ENCODE measurements around the gene DCAF8L2.
"Not testable (repeated sequence)": the region's sequence is repeated elsewhere in the genome, so short reads cannot be mapped to it uniquely, and the experiment has no call there.

DCAF8L2 gene

GRCh38 chrX:27671234-27671633 is 81.1 kb downstream of the DCAF8L2 start:
- Histone ChIP-seq H3K36me3 (ENCODE audit: insufficient read depth, low read length) (no peaks in the 10 kb centered on the region), H3K79me2 (ENCODE audit: control insufficient read depth, insufficient read depth, low read length, unreplicated experiment) (no peaks in the 10 kb centered on the region), H3K4me3 (ENCODE audit: low read depth, low read length) (no peak overlapping the region), H3K27ac (ENCODE audit: low read depth, low read length) (no peak overlapping the region), H3K4me1 (ENCODE audit: control insufficient read depth, insufficient read depth, low read length, unreplicated experiment) (no peaks in the 10 kb centered on the region), H2AFZ (ENCODE audit: low read length, unreplicated experiment) (no peak overlapping the region), H3K27me3 (ENCODE audit: insufficient read depth, low read length) (no peaks in the 10 kb centered on the region)

- Histone ChIP-seq H3K4me3 (ENCODE audit: low read depth, low read length) (no peak overlapping the region), H3K4me1 (ENCODE audit: control insufficient read depth, insufficient read depth, low read length, unreplicated experiment) (no peaks in the 10 kb centered on the region), H2AFZ (ENCODE audit: low read length, unreplicated experiment) (no peak overlapping the region), H3K79me2 (ENCODE audit: control insufficient read depth, insufficient read depth, low read length, unreplicated experiment) (no peaks in the 10 kb centered on the region), H3K27ac (ENCODE audit: low read depth, low read length) (no peak overlapping the region), H3K36me3 (ENCODE audit: insufficient read depth, low read length) (no peaks in the 10 kb centered on the region), H3K27me3 (ENCODE audit: insufficient read depth, low read length) (no peaks in the 10 kb centered on the region)
Observed at GRCh38 chrX:27674491-27674890, 84.3 kb downstream of the DCAF8L2 start.

DNA sequence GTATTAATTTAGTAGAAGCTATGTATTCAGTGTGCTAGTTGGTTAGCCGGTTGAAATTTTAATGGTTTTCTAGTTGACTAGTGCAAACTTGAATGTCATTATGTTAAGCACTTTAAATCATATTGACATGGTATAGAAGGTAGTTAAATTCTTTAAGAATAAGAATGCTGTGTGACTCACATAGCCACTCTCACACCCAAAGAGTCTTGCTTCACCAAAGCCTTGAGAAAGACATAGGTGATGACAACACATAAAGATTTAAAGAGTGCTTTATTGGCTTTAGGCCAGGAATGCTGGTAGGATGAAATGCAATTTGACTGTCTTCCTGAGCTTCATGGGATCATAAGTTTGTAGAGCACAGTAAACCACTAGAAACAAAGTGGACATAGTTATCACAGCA is 85.3 kb downstream of the DCAF8L2 start:
- H3K4me1 ChIP-seq (ENCODE audit: control insufficient read depth, insufficient read depth, low read length, unreplicated experiment) = no peaks in the 10 kb centered on the region
- no peak overlapping the region for H2AFZ ChIP-seq (ENCODE audit: low read length, unreplicated experiment)
- no peaks in the 10 kb centered on the region for H3K79me2 ChIP-seq (ENCODE audit: control insufficient read depth, insufficient read depth, low read length, unreplicated experiment)
- no peaks in the 10 kb centered on the region for H3K27me3 ChIP-seq (ENCODE audit: insufficient read depth, low read length)
- H3K36me3 ChIP-seq (ENCODE audit: insufficient read depth, low read length) = no peaks in the 10 kb centered on the region
- H3K4me3 ChIP-seq (ENCODE audit: low read depth, low read length) = no peak overlapping the region
- no peak overlapping the region for H3K27ac ChIP-seq (ENCODE audit: low read depth, low read length)

DNA sequence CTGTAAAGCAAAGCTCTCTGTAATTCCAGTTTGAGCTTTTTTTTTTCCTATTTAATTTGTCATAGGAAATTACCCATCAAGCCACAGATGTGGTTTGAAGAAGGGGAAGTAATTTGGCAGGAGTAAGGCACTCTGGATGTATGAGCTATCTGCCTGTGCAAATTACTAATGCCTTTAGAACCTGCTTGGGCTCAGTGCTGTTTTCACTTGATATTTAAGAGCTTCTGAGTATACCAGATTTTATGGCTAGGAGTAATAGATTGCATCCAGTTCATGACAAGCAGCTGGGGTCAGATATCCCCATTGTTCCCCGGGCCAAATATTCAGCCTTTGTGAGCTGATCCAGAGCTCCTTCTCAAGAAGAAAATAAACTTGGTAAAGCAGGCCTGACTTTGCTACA is 89.1 kb downstream of the DCAF8L2 start:
- Histone ChIP-seq H2AFZ (ENCODE audit: low read length, unreplicated experiment) (no peak overlapping the region), H3K27ac (ENCODE audit: low read depth, low read length) (no peak overlapping the region), H3K36me3 (ENCODE audit: insufficient read depth, low read length) (no peaks in the 10 kb centered on the region), H3K4me3 (ENCODE audit: low read depth, low read length) (no peak overlapping the region), H3K27me3 (ENCODE audit: insufficient read depth, low read length) (no peaks in the 10 kb centered on the region), H3K79me2 (ENCODE audit: control insufficient read depth, insufficient read depth, low read length, unreplicated experiment) (no peaks in the 10 kb centered on the region), H3K4me1 (ENCODE audit: control insufficient read depth, insufficient read depth, low read length, unreplicated experiment) (no peaks in the 10 kb centered on the region)

- Histone ChIP-seq H3K36me3 (ENCODE audit: insufficient read depth, low read length) (no peaks in the 10 kb centered on the region), H3K4me3 (ENCODE audit: low read depth, low read length) (no peak overlapping the region), H3K27ac (ENCODE audit: low read depth, low read length) (no peak overlapping the region), H2AFZ (ENCODE audit: low read length, unreplicated experiment) (no peak overlapping the region), H3K79me2 (ENCODE audit: control insufficient read depth, insufficient read depth, low read length, unreplicated experiment) (no peaks in the 10 kb centered on the region), H3K4me1 (ENCODE audit: control insufficient read depth, insufficient read depth, low read length, unreplicated experiment) (no peaks in the 10 kb centered on the region), H3K27me3 (ENCODE audit: insufficient read depth, low read length) (no peaks in the 10 kb centered on the region)
Observed at GRCh38 chrX:27680726-27681125, 90.6 kb downstream of the DCAF8L2 start.

DNA sequence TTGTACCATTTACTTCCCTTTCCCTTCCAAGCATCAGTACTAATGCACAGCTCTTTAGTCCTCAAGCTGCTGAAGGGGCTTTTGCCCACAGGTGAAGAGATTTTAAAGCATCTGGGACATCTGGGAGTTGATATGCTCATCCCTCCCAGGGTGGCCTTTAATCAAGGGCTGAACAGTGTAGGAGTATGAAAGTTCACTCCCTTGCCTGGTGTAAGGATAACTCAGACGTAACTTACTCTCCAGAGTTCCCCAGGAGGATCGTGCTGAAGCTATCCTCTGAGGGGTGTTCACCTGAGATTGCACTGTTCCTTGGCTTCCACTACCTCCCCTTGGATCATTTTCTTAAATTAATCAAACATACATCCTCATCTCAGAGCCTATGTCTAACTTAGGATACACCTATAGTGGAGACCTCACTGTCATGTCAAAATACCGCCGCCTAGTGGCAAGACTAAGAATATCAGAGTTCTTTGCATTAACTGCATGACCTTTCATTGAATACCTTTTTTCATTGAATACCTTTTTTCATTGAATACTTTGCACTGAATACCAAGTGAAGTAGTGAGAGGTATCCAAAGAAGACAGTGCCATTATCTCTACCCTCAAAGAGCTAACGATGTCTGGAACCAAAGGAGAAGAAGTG is 93.5 kb downstream of the DCAF8L2 start:
- not testable (repeated sequence) for H3K4me1 ChIP-seq (ENCODE audit: control insufficient read depth, insufficient read depth, low read length, unreplicated experiment); H3K36me3 ChIP-seq (ENCODE audit: insufficient read depth, low read length); H3K27ac ChIP-seq (ENCODE audit: low read depth, low read length); H3K27me3 ChIP-seq (ENCODE audit: insufficient read depth, low read length); H3K4me3 ChIP-seq (ENCODE audit: low read depth, low read length); H2AFZ ChIP-seq (ENCODE audit: low read length, unreplicated experiment); H3K79me2 ChIP-seq (ENCODE audit: control insufficient read depth, insufficient read depth, low read length, unreplicated experiment)

DNA sequence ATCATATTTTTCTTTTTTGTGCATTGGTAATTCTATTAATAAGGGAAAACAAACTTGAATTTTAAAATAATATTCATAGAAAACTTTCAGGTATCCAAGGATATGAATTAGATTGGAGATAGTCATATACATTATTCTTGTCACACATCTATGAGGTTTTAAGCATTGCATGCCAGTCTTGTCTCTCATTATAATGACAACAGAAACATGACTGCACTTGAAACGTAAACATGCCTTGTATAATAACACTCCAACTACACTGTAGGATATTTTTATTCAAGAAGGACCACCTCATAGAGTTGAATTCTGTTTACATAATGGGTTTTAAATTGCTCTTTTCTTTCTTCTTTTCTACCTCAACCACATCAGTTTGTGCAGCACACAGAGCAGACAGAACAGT is 104.5 kb downstream of the DCAF8L2 start:
- H3K36me3 ChIP-seq (ENCODE audit: insufficient read depth, low read length) = no peaks in the 10 kb centered on the region
- H3K4me3 ChIP-seq (ENCODE audit: low read depth, low read length) = no peak overlapping the region
- no peaks in the 10 kb centered on the region for H3K27me3 ChIP-seq (ENCODE audit: insufficient read depth, low read length)
- H2AFZ ChIP-seq (ENCODE audit: low read length, unreplicated experiment) = no peak overlapping the region
- H3K27ac ChIP-seq (ENCODE audit: low read depth, low read length) = no peak overlapping the region
- no peaks in the 10 kb centered on the region for H3K79me2 ChIP-seq (ENCODE audit: control insufficient read depth, insufficient read depth, low read length, unreplicated experiment)
- H3K4me1 ChIP-seq (ENCODE audit: control insufficient read depth, insufficient read depth, low read length, unreplicated experiment) = no peaks in the 10 kb centered on the region

- Histone ChIP-seq H3K27ac (ENCODE audit: low read depth, low read length) (no peak overlapping the region), H3K4me3 (ENCODE audit: low read depth, low read length) (no peak overlapping the region)
Observed at GRCh38 chrX:27706526-27706925, 116.4 kb downstream of the DCAF8L2 start.

GRCh38 chrX:27715610-27716009 is 125.5 kb downstream of the DCAF8L2 start:
- Histone ChIP-seq H2AFZ (ENCODE audit: low read length, unreplicated experiment) (no peak overlapping the region), H3K79me2 (ENCODE audit: control insufficient read depth, insufficient read depth, low read length, unreplicated experiment) (no peaks in the 10 kb centered on the region), H3K36me3 (ENCODE audit: insufficient read depth, low read length) (no peaks in the 10 kb centered on the region), H3K4me3 (ENCODE audit: low read depth, low read length) (no peak overlapping the region), H3K27ac (ENCODE audit: low read depth, low read length) (no peak overlapping the region), H3K27me3 (ENCODE audit: insufficient read depth, low read length) (no peaks in the 10 kb centered on the region), H3K4me1 (ENCODE audit: control insufficient read depth, insufficient read depth, low read length, unreplicated experiment) (no peaks in the 10 kb centered on the region)

More at GRCh38 chrX:27706526-27706925, 116.4 kb downstream of the DCAF8L2 start:
- Histone ChIP-seq H3K27me3 (ENCODE audit: insufficient read depth, low read length) (no peaks in the 10 kb centered on the region), H2AFZ (ENCODE audit: low read length, unreplicated experiment) (no peak overlapping the region), H3K36me3 (ENCODE audit: insufficient read depth, low read length) (no peaks in the 10 kb centered on the region), H3K4me1 (ENCODE audit: control insufficient read depth, insufficient read depth, low read length, unreplicated experiment) (no peaks in the 10 kb centered on the region), H3K79me2 (ENCODE audit: control insufficient read depth, insufficient read depth, low read length, unreplicated experiment) (no peaks in the 10 kb centered on the region)

DNA sequence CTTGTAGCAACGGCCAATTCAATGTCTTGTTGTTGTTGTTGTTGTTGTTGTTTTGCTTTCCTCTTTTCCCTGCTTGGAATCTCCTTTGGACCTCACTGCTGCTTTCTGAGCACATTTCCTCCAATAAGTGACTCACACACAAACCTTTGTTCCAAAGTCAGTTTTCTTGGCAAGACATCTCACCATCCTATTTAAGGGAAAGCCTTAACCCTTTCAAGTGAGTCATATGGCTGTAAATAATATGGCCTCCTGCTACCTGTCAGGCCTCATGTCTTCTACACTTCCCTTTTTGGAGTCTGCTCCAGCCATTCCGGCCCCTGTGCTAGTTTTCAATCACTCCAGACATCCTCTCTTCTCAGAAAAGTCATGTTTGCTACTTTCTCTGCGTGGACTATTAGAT is 138.1 kb downstream of the DCAF8L2 start:
- H3K4me1 ChIP-seq (ENCODE audit: control insufficient read depth, insufficient read depth, low read length, unreplicated experiment) = no peaks in the 10 kb centered on the region

GRCh38 chrX:27731962-27732361 is 141.8 kb downstream of the DCAF8L2 start:
- no peak overlapping the region for H3K27ac ChIP-seq (ENCODE audit: low read depth, low read length)
- no peaks in the 10 kb centered on the region for H3K79me2 ChIP-seq (ENCODE audit: control insufficient read depth, insufficient read depth, low read length, unreplicated experiment)
- no peaks in the 10 kb centered on the region for H3K36me3 ChIP-seq (ENCODE audit: insufficient read depth, low read length)
- no peaks in the 10 kb centered on the region for H3K27me3 ChIP-seq (ENCODE audit: insufficient read depth, low read length)
- no peak overlapping the region for H3K4me3 ChIP-seq (ENCODE audit: low read depth, low read length)
- no peak overlapping the region for H2AFZ ChIP-seq (ENCODE audit: low read length, unreplicated experiment)
- H3K4me1 ChIP-seq (ENCODE audit: control insufficient read depth, insufficient read depth, low read length, unreplicated experiment) = no peaks in the 10 kb centered on the region

More for the DNA sequence above, 138.1 kb downstream of the DCAF8L2 start:
- Histone ChIP-seq H3K27me3 (ENCODE audit: insufficient read depth, low read length) (no peaks in the 10 kb centered on the region), H2AFZ (ENCODE audit: low read length, unreplicated experiment) (no peak overlapping the region), H3K27ac (ENCODE audit: low read depth, low read length) (no peak overlapping the region), H3K79me2 (ENCODE audit: control insufficient read depth, insufficient read depth, low read length, unreplicated experiment) (no peaks in the 10 kb centered on the region), H3K4me3 (ENCODE audit: low read depth, low read length) (no peak overlapping the region), H3K36me3 (ENCODE audit: insufficient read depth, low read length) (no peaks in the 10 kb centered on the region)
